Measurements from ENCODE around the gene ZNF525. TPM values are rescaled to one million over a fixed set of nuclear protein-coding genes. Genes with fewer than 3 reads are reported as not detected.
A peak's percentile ranks its signal among the peaks of the same experiment; 100 is the strongest.
"Not testable (repeated sequence)": the region's sequence is repeated elsewhere in the genome, so short reads cannot be mapped to it uniquely, and the experiment has no call there.

The ZNF525 gene
- total and polyA plus RNA-seq, 7 experiments from 2014 or later, result 11.5 to 33.7 (median 19.7) TPM

DNA sequence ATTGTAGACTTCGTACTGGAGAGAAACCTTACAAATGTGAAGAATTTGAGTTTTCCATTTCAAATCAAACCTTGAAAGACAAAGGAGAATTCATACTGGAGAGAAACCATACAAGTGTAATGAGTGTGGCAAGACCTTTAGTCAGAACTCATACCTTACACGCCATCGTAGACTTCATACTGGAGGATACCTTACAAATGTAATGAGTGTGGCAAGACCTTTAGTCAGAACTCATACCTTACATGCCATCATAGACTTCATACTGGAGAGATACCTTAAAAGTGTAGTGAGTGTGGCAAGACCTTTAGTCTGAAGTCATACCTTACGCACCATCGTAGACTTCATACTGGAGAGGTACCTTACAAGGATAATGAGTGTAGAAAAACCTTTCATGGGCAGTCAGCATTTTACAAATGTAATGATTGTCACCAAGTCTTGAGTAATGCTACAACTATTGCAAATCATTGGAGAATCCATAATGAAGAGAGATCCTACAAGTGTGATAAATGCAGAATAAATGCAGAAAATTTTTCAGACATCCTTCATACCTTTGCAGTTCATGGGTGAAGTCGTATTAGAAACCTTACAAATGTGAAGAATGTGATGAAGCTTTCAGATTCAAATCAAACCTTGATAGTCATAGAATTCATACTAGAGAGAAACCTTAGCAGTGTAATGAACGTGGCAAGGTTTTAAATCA lies 44.1 kb downstream of the ZNF525 start:
- POLR2A ChIA-PET, result no interaction called here

DNA sequence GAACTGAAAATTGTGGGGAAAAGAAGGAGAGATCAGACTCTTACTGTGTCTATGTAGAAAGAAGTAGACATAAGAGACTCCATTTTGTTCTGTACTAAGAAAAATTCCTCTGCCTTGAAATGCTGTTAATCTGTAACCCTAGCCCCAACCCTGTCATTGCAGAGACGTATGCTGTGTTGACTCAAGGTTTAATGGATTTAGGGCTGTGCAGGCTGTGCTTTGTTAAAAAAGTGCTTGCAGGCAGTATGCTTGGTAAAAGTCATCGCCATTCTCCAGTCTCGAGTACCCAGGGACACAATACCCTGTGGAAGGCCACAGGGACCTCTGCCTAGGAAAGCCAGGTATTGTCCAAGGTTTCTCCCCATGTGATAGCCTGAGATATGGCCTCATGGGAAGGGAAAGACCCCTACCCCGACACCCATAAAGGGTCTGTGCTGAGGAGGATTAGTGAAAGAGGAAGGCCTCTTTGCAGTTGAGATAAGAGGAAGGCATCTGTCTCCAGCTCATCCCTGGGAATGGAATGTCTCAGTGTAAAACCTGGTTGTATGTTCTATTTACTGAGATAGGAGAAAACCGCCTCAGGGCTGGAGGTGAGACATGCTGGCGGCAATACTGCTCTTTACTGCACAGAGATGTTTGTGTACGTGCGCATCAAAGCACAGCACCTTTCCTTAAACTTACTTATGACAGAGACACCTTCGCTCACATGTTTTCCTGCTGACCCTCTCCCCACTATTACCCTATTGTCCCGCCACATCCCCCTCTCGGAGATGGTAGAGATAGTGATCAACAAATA lies 55.2 kb downstream of the ZNF525 start:
- CTCF ChIA-PET, result not testable (repeated sequence)

More for the DNA sequence above, 44.1 kb downstream of the ZNF525 start:
- CTCF ChIA-PET, result no interaction called here
- no peak for DNase-seq
- Histone ChIP-seq H3K36me3 (ENCODE audit: control insufficient read depth in 2 of 3, insufficient read depth in 3 of 3, low read length in 3 of 3) (peaks cover 10 to 31% (median 30%) of the 10 kb centered on the region in 3 experiments), H3K4me1 (ENCODE audit: control insufficient read depth in 2 of 2, insufficient read depth in 2 of 2, low read length in 2 of 2) (no peaks in the 10 kb centered on the region), H3K9me3 (ENCODE audit: control insufficient read depth in 2 of 3, low read length in 3 of 3) (peaks cover 14 to 86% (median 39%) of the 10 kb centered on the region in 3 experiments), H3K27me3 (ENCODE audit: control insufficient read depth in 2 of 2, insufficient read depth in 2 of 2, low read length in 2 of 2) (no peaks in the 10 kb centered on the region), H3K27ac (ENCODE audit: low read depth, low read length) (no peak overlapping the region), H3K4me3 (ENCODE audit: low read length) (no peak overlapping the region)
- Mint-ChIP-seq H3K4me3 (no peak overlapping the region), H3K4me1 (no peaks in the 10 kb centered on the region), H3K27me3 (no peaks in the 10 kb centered on the region), H3K9me3 (peaks cover 3 to 99% (median 78%) of the 10 kb centered on the region in 11 donors), H3K36me3 (peaks cover 29 to 76% (median 64%) of the 10 kb centered on the region in 5 donors), H3K27ac (no peak overlapping the region)
- ATAC-seq, result no peak
- intact Hi-C loops (cut with micrococcal nuclease), result no loop called here

GRCh38 chr19:53422551-53422950 lies 57.0 kb downstream of the ZNF525 start:
- H3K36me3 ChIP-seq (ENCODE audit: control insufficient read depth in 2 of 3, insufficient read depth in 3 of 3, low read length in 3 of 3), result no peaks in the 10 kb centered on the region
- Mint-ChIP-seq H3K27ac (no peak overlapping the region), H3K27me3 (peaks cover 0 to 9% (median 0%) of the 10 kb centered on the region in 5 donors), H3K4me3 (no peak overlapping the region), H3K4me1 (peaks cover 0 to 4% (median 0%) of the 10 kb centered on the region in 7 donors), H3K36me3 (peaks cover 0 to 13% (median 1%) of the 10 kb centered on the region in 5 donors), H3K9me3 (peaks cover 0 to 30% (median 9%) of the 10 kb centered on the region in 11 donors)
- no peaks in the 10 kb centered on the region for H3K4me1 ChIP-seq (ENCODE audit: control insufficient read depth in 2 of 2, insufficient read depth in 2 of 2, low read length in 2 of 2)
- CTCF ChIA-PET, result no interaction called here
- intact Hi-C loops (cut with micrococcal nuclease), result no loop called here
- H3K4me3 ChIP-seq (ENCODE audit: low read length), result no peak overlapping the region
- H3K27ac ChIP-seq (ENCODE audit: low read depth, low read length), result no peak overlapping the region
- ATAC-seq (no peak), DNase-seq (no peak)
- no peaks in the 10 kb centered on the region for H3K27me3 ChIP-seq (ENCODE audit: control insufficient read depth in 2 of 2, insufficient read depth in 2 of 2, low read length in 2 of 2)
- peaks cover 0 to 9% (median 0%) of the 10 kb centered on the region in 3 experiments for H3K9me3 ChIP-seq (ENCODE audit: control insufficient read depth in 2 of 3, low read length in 3 of 3)
- POLR2A ChIA-PET, result no interaction called here

More for the DNA sequence above, 55.2 kb downstream of the ZNF525 start:
- H3K27ac ChIP-seq (ENCODE audit: low read depth, low read length); DNase-seq; H3K4me1 ChIP-seq (ENCODE audit: control insufficient read depth in 2 of 2, insufficient read depth in 2 of 2, low read length in 2 of 2); H3K27me3 ChIP-seq (ENCODE audit: control insufficient read depth in 2 of 2, insufficient read depth in 2 of 2, low read length in 2 of 2); H3K27ac Mint-ChIP-seq; intact Hi-C loops (cut with micrococcal nuclease); H3K36me3 ChIP-seq (ENCODE audit: control insufficient read depth in 2 of 3, insufficient read depth in 3 of 3, low read length in 3 of 3); H3K4me3 ChIP-seq (ENCODE audit: low read length); H3K4me1 Mint-ChIP-seq; H3K27me3 Mint-ChIP-seq; ATAC-seq; H3K4me3 Mint-ChIP-seq; POLR2A ChIA-PET: not testable (repeated sequence)
- H3K36me3 Mint-ChIP-seq, result peaks cover 3 to 21% (median 6%) of the 10 kb centered on the region in 5 donors
- peaks cover 0 to 49% (median 16%) of the 10 kb centered on the region in 11 donors for H3K9me3 Mint-ChIP-seq
- H3K9me3 ChIP-seq (ENCODE audit: control insufficient read depth in 2 of 3, low read length in 3 of 3), result peaks cover 0 to 24% (median 0%) of the 10 kb centered on the region in 3 experiments

GRCh38 chr19:53423074-53423473 lies 57.6 kb downstream of the ZNF525 start:
- H3K4me1 Mint-ChIP-seq; H3K27ac Mint-ChIP-seq; CTCF ChIA-PET; H3K9me3 ChIP-seq (ENCODE audit: control insufficient read depth in 2 of 3, low read length in 3 of 3); H3K27ac ChIP-seq (ENCODE audit: low read depth, low read length); H3K4me1 ChIP-seq (ENCODE audit: control insufficient read depth in 2 of 2, insufficient read depth in 2 of 2, low read length in 2 of 2); DNase-seq; ATAC-seq; intact Hi-C loops (cut with micrococcal nuclease); H3K4me3 Mint-ChIP-seq; POLR2A ChIA-PET; H3K36me3 ChIP-seq (ENCODE audit: control insufficient read depth in 2 of 3, insufficient read depth in 3 of 3, low read length in 3 of 3); H3K4me3 ChIP-seq (ENCODE audit: low read length); H3K27me3 ChIP-seq (ENCODE audit: control insufficient read depth in 2 of 2, insufficient read depth in 2 of 2, low read length in 2 of 2); H3K27me3 Mint-ChIP-seq: not testable (repeated sequence)
- H3K36me3 Mint-ChIP-seq, result peaks cover 0 to 10% (median 0%) of the 10 kb centered on the region in 5 donors
- H3K9me3 Mint-ChIP-seq, result peaks cover 0 to 27% (median 6%) of the 10 kb centered on the region in 11 donors

DNA sequence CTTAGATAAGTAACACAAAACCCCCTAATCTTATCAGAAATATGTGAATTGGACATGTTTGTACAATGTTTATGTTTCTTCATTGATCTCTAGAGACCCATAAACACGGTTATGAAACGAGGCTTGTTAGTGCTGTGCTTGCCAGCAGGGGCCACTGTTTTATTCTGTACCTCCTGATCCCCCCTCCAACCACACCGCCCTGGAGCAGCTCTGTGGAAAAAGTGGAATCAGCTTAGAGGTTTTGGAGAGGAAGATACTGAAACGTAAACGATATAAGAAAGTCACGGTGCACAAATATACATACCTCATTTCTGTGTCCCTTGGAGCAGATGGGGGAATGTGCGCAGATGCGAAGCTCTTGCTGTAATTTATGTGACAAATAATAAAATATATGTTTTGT lies 58.2 kb downstream of the ZNF525 start:
- H3K4me3 ChIP-seq (ENCODE audit: low read length); DNase-seq; H3K36me3 ChIP-seq (ENCODE audit: control insufficient read depth in 2 of 3, insufficient read depth in 3 of 3, low read length in 3 of 3); ATAC-seq; H3K27ac Mint-ChIP-seq; intact Hi-C loops (cut with micrococcal nuclease); H3K9me3 ChIP-seq (ENCODE audit: control insufficient read depth in 2 of 3, low read length in 3 of 3); H3K4me1 ChIP-seq (ENCODE audit: control insufficient read depth in 2 of 2, insufficient read depth in 2 of 2, low read length in 2 of 2); H3K27me3 Mint-ChIP-seq; H3K27me3 ChIP-seq (ENCODE audit: control insufficient read depth in 2 of 2, insufficient read depth in 2 of 2, low read length in 2 of 2); POLR2A ChIA-PET; H3K4me3 Mint-ChIP-seq; H3K27ac ChIP-seq (ENCODE audit: low read depth, low read length); H3K4me1 Mint-ChIP-seq: not testable (repeated sequence)
- Mint-ChIP-seq H3K9me3 (peaks cover 0 to 21% (median 5%) of the 10 kb centered on the region in 11 donors), H3K36me3 (peaks cover 0 to 10% (median 0%) of the 10 kb centered on the region in 5 donors)
- CTCF ChIA-PET, result interaction anchor here (2.0 kb wide), 1 partner anchor 87 kb away, joined by 10 read pairs; no protein-coding TSS in a partner anchor

- intact Hi-C loops (cut with micrococcal nuclease), result loop anchor here (1.0 kb wide), 3 partner anchors 87 to 368 kb away; no protein-coding TSS in a partner anchor
- Histone ChIP-seq H3K9me3 (ENCODE audit: control insufficient read depth in 2 of 3, low read length in 3 of 3) (no peaks in the 10 kb centered on the region), H3K27ac (ENCODE audit: low read depth, low read length) (no peak overlapping the region), H3K27me3 (ENCODE audit: control insufficient read depth in 2 of 2, insufficient read depth in 2 of 2, low read length in 2 of 2) (no peaks in the 10 kb centered on the region), H3K36me3 (ENCODE audit: control insufficient read depth in 2 of 3, insufficient read depth in 3 of 3, low read length in 3 of 3) (no peaks in the 10 kb centered on the region), H3K4me3 (ENCODE audit: low read length) (no peak overlapping the region), H3K4me1 (ENCODE audit: control insufficient read depth in 2 of 2, insufficient read depth in 2 of 2, low read length in 2 of 2) (no peaks in the 10 kb centered on the region)
- ChIA-PET CTCF (interaction anchor here (0.6 to 2.0 kb wide), 13 partner anchors 8 to 797 kb away, joined by 3 to 10 read pairs (median 3); partner anchors contain the start of gene ZNF765), POLR2A (interaction anchor here (0.7 kb wide), 1 partner anchor 690 kb away, joined by 7 read pairs; no protein-coding TSS in a partner anchor)
- Mint-ChIP-seq H3K4me1 (peaks cover 0 to 13% (median 2%) of the 10 kb centered on the region in 7 donors), H3K27me3 (peaks cover 0 to 4% (median 0%) of the 10 kb centered on the region in 5 donors), H3K36me3 (peaks cover 0 to 5% (median 0%) of the 10 kb centered on the region in 5 donors), H3K9me3 (peaks cover 0 to 10% (median 3%) of the 10 kb centered on the region in 11 donors), H3K4me3 (no peak overlapping the region), H3K27ac (no peak overlapping the region)
- peak; percentile 31 to 70 (median 54) for DNase-seq
- peak; percentile 96 for ATAC-seq
These were observed 59.6 kb downstream of the ZNF525 start for GRCh38 chr19:53424968-53425597.
